Ascending aorta (tissue), 2 donors: ENCODE data around the gene SREBF2. TPM values are rescaled to one million over a fixed set of nuclear protein-coding genes. Genes with fewer than 3 reads are reported as not detected.

Experiments used
- DNase-seq, 2 donors: peaks; one replicate each; pipeline ENCODE4 v3.0.0-alpha.2; 2019; ENCODE audit warnings: low spot score in 2 of 2
- H3K27ac ChIP-seq, 2 donors: fragments of 200-600 bp; sonication (generic); one replicate each; pipeline ENCODE4 v1.5.1; 2016 to 2017; ENCODE audit warnings: mild to moderate bottlenecking in 1 of 2
- H3K27me3 ChIP-seq: fragments of 200-600 bp; sonication (generic); one replicate; pipeline ENCODE4 v1.5.1; 2017
- H3K36me3 ChIP-seq, 2 donors: fragments of 200-600 bp; sonication (generic); one replicate each; pipeline ENCODE4 v1.5.1; 2016
- H3K4me1 ChIP-seq, 2 donors: fragments of 200-600 bp; sonication (generic); one replicate each; pipeline ENCODE4 v1.5.1; 2016 to 2017; ENCODE audit warnings: mild to moderate bottlenecking in 1 of 2
- H3K4me3 ChIP-seq, 2 donors: fragments of 200-600 bp; sonication (generic); one replicate each; pipeline ENCODE4 v1.5.1; 2016 to 2017; ENCODE audit warnings: mild to moderate bottlenecking in 1 of 2
- H3K9me3 ChIP-seq, 2 donors: fragments of 200-600 bp; sonication (generic); one replicate each; pipeline ENCODE4 v1.5.1; 2016
- CTCF ChIP-seq, 3 experiments: fragments of 200-600 bp in 2 of 3; fragments of 450-650 bp in 1 of 3; sonication (generic) in 2 of 3; IDR thresholded peaks; one replicate each; pipeline ENCODE4 v1.5.1; 2016 to 2019; ENCODE audit warnings: antibody characterized with exemption in 3 of 3, mild to moderate bottlenecking in 1 of 3, moderate library complexity in 1 of 3
- intact Hi-C: fragments of 100-400 bp; cut with DNase I; formaldehyde crosslinking; loops from one replicate; pipeline ENCODE4 v1.15.1; 2023
- total RNA-seq: library from RNA; depleted of rRNA; stranded (reverse); fragments of >200 nt; gene quantifications from one replicate; pipeline ENCODE4 v1.1.0, GENCODE V29; 2016

Gene SREBF2
- total RNA-seq, 1 donor from 2014 or later, result 46.1 TPM

GRCh38 chr22:41821471-41822316, 11.2 kb upstream of the SREBF2 start:
- intact Hi-C loops, result loop anchor here (2.0 kb wide), 1 partner anchor 119 kb away; no protein-coding TSS in a partner anchor
- H3K4me3 ChIP-seq, result no peak overlapping the region
- H3K36me3 ChIP-seq, result no peaks in the 10 kb centered on the region
- no peaks in the 10 kb centered on the region for H3K9me3 ChIP-seq
- no peak overlapping the region for H3K27ac ChIP-seq
- no peaks in the 10 kb centered on the region for H3K4me1 ChIP-seq
- no peak for DNase-seq
- TF ChIP-seq CTCF (IDR thresholded peaks at IDR 0.05), result no peak
- H3K27me3 ChIP-seq, result no peaks in the 10 kb centered on the region

DNA sequence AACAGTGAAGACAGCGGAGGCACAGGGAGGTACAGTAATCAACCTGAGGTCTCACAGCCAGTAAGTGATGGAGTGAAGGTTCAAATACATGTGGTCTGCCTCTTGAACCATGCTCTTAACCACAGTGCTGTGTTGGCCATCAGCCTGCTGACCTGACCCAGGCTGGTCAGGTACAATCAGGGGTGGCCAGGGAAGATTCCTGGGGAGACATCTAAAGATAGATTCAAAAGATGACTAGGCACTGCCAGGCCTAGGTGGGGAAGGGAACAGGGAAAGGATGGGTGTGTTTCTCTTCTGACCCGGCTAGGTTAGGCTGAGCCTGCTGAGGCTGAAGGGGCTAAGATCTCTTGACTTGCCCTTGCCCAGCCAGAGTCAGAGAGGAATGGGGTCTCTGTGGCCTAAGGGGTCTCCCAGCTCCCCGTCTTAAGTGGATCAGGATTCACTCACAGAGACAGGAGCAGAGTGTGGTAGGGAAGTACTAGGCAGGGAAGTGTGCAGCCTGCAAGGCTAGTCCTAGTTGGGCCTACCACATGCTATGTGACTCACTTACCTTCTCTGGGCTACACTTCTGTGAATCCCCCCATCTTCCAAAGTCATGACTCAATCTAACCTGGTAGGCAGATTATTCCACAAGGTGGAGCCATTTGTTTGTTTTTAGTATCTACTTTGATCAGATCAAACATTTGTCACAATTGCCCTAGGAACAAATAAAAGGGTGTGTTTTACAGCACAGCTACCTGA, 10.4 kb upstream of the SREBF2 start:
- Histone ChIP-seq H3K27ac (no peak overlapping the region), H3K9me3 (no peaks in the 10 kb centered on the region), H3K4me1 (no peaks in the 10 kb centered on the region), H3K27me3 (no peaks in the 10 kb centered on the region), H3K4me3 (no peak overlapping the region), H3K36me3 (no peaks in the 10 kb centered on the region)
- peak in 2 of 3 experiments; percentile 40 to 45 for TF ChIP-seq CTCF (IDR thresholded peaks at IDR 0.05)
- intact Hi-C loops, result loop anchor here (2.0 kb wide), 1 partner anchor 118 kb away; no protein-coding TSS in a partner anchor
- DNase-seq, result no peak

DNA sequence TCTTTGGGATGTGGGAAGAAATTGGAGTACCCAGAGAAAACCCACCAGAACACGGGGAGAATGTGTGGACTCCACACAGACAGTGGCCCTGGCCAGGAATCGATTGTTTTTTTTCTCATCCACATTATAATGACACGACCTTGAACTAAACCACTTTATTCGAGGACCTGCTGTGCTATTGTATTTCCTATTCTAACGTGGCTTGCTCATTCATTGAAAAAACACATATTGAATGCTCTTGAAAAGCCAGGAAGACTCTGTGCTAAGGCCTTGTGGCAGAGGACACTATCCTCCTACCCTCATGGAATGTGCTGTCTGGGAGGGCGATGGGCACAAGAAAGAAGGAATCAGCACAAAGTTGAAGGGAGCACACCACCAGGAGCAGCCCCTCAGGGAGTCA, 9.1 kb upstream of the SREBF2 start:
- Histone ChIP-seq H3K27me3 (no peaks in the 10 kb centered on the region), H3K9me3 (no peaks in the 10 kb centered on the region), H3K36me3 (no peaks in the 10 kb centered on the region), H3K4me3 (no peak overlapping the region), H3K4me1 (no peaks in the 10 kb centered on the region), H3K27ac (no peak overlapping the region)
- TF ChIP-seq CTCF (IDR thresholded peaks at IDR 0.05), result no peak
- DNase-seq, result no peak
- intact Hi-C loops, result loop anchor here (2.0 kb wide), 1 partner anchor 117 kb away; no protein-coding TSS in a partner anchor

DNA sequence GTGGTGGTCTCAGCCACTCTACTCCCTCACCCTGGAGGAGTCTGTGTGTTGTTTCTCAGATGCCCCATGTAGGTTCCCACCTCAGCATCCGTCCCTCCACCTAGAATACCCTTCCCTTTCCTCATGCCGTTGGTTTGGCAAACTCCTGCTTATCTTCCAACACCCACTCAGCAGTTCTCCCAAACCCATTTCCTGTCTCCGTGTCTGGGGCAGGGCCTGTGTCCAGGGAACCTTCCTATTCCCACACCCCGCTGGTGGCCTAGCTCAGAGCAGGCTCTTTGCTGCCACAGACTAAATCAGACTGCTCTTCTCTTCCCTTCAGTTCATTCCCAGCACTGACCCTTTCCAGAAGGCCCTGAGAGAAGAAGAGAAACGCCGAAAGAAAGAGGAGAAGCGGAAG, 7.5 kb upstream of the SREBF2 start:
- no peak for DNase-seq
- intact Hi-C loops, result no loop called here
- Histone ChIP-seq H3K4me1 (no peaks in the 10 kb centered on the region), H3K27me3 (no peaks in the 10 kb centered on the region), H3K27ac (peak overlapping the region; percentile 32 to 34), H3K4me3 (no peak overlapping the region), H3K36me3 (no peaks in the 10 kb centered on the region), H3K9me3 (no peaks in the 10 kb centered on the region)
- no peak for TF ChIP-seq CTCF (IDR thresholded peaks at IDR 0.05)

DNA sequence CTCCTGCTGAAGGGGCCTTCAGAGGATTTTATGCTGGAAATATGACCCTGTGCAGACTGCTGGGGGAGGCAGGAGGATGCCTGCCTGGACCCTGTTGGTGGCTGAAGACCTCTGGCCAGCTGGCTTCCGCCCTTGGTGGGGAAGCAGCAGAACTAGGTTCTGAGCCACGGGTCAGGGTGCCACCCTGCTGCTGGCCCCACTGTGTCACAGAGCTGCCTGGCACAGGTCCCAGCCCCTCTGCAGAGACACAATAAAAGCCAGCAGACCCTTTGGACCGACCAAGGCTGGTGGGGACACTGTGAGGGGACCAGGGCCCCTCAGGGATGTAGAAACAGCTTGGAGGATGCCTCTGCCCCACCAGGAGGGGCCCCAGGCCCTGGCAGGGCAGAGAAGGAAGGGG, 6.9 kb upstream of the SREBF2 start:
- Histone ChIP-seq H3K4me3 (no peak overlapping the region), H3K27ac (no peak overlapping the region), H3K4me1 (no peaks in the 10 kb centered on the region), H3K9me3 (no peaks in the 10 kb centered on the region), H3K27me3 (no peaks in the 10 kb centered on the region), H3K36me3 (no peaks in the 10 kb centered on the region)
- intact Hi-C loops, result no loop called here
- TF ChIP-seq CTCF (IDR thresholded peaks at IDR 0.05), result no peak
- DNase-seq, result no peak
